ENCODE measurements around the gene GNA15.

DNA sequence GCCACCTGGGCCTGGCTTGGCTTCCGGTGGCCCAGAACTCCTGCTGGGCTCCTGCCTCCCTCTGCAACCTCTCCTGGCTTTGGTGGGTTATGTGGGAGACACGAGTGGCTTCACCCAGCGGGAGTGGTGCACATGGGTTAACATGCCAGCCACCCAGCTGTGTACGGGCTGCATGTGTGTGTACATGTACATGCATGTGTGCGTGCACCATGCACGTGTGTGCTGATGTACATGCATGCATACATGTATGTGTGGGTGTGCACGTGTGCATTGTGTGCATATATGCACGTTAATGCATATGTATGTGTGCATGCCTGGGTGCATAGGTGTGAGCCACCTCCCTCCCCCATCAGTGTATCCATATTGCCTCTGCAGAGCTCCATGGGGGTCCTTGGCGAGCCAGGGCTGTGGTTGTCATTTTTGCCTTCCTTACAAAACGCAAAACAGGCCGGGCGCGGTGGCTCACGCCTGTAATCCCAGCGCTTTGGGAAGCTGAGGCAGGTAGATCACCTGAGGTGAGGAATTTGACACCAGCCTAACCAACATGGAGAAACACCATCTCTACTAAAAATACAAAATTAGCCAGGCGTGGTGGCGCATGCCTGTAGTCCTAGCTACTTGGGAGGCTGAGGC, 29.2 kb upstream of the GNA15 start:
- TF ChIP-seq, protein P1, sequence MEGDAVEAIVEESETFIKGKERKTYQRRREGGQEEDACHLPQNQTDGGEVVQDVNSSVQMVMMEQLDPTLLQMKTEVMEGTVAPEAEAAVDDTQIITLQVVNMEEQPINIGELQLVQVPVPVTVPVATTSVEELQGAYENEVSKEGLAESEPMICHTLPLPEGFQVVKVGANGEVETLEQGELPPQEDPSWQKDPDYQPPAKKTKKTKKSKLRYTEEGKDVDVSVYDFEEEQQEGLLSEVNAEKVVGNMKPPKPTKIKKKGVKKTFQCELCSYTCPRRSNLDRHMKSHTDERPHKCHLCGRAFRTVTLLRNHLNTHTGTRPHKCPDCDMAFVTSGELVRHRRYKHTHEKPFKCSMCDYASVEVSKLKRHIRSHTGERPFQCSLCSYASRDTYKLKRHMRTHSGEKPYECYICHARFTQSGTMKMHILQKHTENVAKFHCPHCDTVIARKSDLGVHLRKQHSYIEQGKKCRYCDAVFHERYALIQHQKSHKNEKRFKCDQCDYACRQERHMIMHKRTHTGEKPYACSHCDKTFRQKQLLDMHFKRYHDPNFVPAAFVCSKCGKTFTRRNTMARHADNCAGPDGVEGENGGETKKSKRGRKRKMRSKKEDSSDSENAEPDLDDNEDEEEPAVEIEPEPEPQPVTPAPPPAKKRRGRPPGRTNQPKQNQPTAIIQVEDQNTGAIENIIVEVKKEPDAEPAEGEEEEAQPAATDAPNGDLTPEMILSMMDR (IDR thresholded peaks at IDR 0.05) = no peak
- TF ChIP-seq, protein P2, sequence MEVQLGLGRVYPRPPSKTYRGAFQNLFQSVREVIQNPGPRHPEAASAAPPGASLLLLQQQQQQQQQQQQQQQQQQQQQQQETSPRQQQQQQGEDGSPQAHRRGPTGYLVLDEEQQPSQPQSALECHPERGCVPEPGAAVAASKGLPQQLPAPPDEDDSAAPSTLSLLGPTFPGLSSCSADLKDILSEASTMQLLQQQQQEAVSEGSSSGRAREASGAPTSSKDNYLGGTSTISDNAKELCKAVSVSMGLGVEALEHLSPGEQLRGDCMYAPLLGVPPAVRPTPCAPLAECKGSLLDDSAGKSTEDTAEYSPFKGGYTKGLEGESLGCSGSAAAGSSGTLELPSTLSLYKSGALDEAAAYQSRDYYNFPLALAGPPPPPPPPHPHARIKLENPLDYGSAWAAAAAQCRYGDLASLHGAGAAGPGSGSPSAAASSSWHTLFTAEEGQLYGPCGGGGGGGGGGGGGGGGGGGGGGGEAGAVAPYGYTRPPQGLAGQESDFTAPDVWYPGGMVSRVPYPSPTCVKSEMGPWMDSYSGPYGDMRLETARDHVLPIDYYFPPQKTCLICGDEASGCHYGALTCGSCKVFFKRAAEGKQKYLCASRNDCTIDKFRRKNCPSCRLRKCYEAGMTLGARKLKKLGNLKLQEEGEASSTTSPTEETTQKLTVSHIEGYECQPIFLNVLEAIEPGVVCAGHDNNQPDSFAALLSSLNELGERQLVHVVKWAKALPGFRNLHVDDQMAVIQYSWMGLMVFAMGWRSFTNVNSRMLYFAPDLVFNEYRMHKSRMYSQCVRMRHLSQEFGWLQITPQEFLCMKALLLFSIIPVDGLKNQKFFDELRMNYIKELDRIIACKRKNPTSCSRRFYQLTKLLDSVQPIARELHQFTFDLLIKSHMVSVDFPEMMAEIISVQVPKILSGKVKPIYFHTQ (CRISPR knock-in tag; IDR thresholded peaks at IDR 0.05) = no peak
- TF ChIP-seq NFE2L1 (CRISPR knock-in tag; IDR thresholded peaks at IDR 0.05) (no peak), SP1 (CRISPR knock-in tag; conservative IDR thresholded peaks at IDR 0.05) (no peak), MYBL2 (CRISPR knock-in tag; IDR thresholded peaks at IDR 0.05) (no peak), NR3C1 (CRISPR knock-in tag; conservative IDR thresholded peaks at IDR 0.05; ENCODE audit: low read depth) (no peak)
- TF ChIP-seq, protein P3, sequence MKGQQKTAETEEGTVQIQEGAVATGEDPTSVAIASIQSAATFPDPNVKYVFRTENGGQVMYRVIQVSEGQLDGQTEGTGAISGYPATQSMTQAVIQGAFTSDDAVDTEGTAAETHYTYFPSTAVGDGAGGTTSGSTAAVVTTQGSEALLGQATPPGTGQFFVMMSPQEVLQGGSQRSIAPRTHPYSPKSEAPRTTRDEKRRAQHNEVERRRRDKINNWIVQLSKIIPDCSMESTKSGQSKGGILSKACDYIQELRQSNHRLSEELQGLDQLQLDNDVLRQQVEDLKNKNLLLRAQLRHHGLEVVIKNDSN (CRISPR knock-in tag; IDR thresholded peaks at IDR 0.05) = no peak
- TF ChIP-seq, protein P4, sequence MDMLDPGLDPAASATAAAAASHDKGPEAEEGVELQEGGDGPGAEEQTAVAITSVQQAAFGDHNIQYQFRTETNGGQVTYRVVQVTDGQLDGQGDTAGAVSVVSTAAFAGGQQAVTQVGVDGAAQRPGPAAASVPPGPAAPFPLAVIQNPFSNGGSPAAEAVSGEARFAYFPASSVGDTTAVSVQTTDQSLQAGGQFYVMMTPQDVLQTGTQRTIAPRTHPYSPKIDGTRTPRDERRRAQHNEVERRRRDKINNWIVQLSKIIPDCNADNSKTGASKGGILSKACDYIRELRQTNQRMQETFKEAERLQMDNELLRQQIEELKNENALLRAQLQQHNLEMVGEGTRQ (CRISPR knock-in tag; IDR thresholded peaks at IDR 0.05) = no peak
- TF ChIP-seq, protein P5, sequence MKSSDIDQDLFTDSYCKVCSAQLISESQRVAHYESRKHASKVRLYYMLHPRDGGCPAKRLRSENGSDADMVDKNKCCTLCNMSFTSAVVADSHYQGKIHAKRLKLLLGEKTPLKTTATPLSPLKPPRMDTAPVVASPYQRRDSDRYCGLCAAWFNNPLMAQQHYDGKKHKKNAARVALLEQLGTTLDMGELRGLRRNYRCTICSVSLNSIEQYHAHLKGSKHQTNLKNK (CRISPR knock-in tag; IDR thresholded peaks at IDR 0.05) = no peak

All from WTC11 (cell line).